Mesendoderm (in vitro differentiated cells): Measurements from ENCODE around the gene IKZF4.
"Not testable (repeated sequence)": the region's sequence is repeated elsewhere in the genome, so short reads cannot be mapped to it uniquely, and the experiment has no call there.

Experiments used
- DNase-seq: peaks from one replicate; pipeline ENCODE4 v3.0.0; 2013
- H2AK5ac ChIP-seq: 2 replicates; pipeline ENCODE4 v1.6.1; 2013; ENCODE audit warnings: low read length, inconsistent platforms
- H2BK120ac ChIP-seq: 2 replicates; pipeline ENCODE4 v1.6.1; 2013; ENCODE audit warnings: low read depth, mild to moderate bottlenecking, low read length, moderate library complexity, mixed read lengths
- H2BK15ac ChIP-seq: replicated peaks from 2 replicates; pipeline ENCODE4 v1.6.1; 2013; ENCODE audit warnings: low read depth, mild to moderate bottlenecking, moderate library complexity
- H2BK5ac ChIP-seq: 2 replicates; pipeline ENCODE4 v1.6.1; 2013; ENCODE audit warnings: low read length, inconsistent platforms
- H3K18ac ChIP-seq: 2 replicates; pipeline ENCODE4 v1.6.1; 2013; ENCODE audit warnings: mild to moderate bottlenecking, low read length, mixed read lengths
- H3K23ac ChIP-seq: one replicate; pipeline ENCODE4 v1.6.1; 2013; ENCODE audit warnings: low read length
- H3K27ac ChIP-seq: 2 replicates; pipeline ENCODE4 v1.5.1; 2013; ENCODE audit warnings: low read depth, mild to moderate bottlenecking, inconsistent platforms, low read length, moderate library complexity
- H3K27me3 ChIP-seq: 2 replicates; pipeline ENCODE4 v1.6.1; 2013; ENCODE audit warnings: low read length, control low read depth, mild to moderate bottlenecking, inconsistent platforms; ENCODE audit not compliant: insufficient read depth, poor library complexity
- H3K36me3 ChIP-seq: 2 replicates; pipeline ENCODE4 v1.6.1; 2013; ENCODE audit warnings: low read length, inconsistent platforms; ENCODE audit not compliant: control insufficient read depth, insufficient read depth
- H3K4ac ChIP-seq: one replicate; pipeline ENCODE4 v1.6.1; 2013; ENCODE audit warnings: low read depth, mild to moderate bottlenecking, low read length, moderate library complexity
- H3K4me1 ChIP-seq: 2 replicates; pipeline ENCODE4 v1.6.1; 2013; ENCODE audit warnings: low read depth, low read length, inconsistent platforms; ENCODE audit not compliant: control insufficient read depth
- H3K4me2 ChIP-seq: 2 replicates; pipeline ENCODE4 v1.6.1; 2013; ENCODE audit warnings: low read length
- H3K4me3 ChIP-seq: 2 replicates; pipeline ENCODE4 v1.5.1; 2013; ENCODE audit warnings: mild to moderate bottlenecking, low read length
- H3K56ac ChIP-seq: one replicate; pipeline ENCODE4 v1.6.1; 2013; ENCODE audit warnings: low read length
- H3K79me1 ChIP-seq: 2 replicates; pipeline ENCODE4 v1.6.1; 2013; ENCODE audit warnings: low read length, inconsistent platforms
- H3K79me2 ChIP-seq: 2 replicates; pipeline ENCODE4 v1.6.1; 2013; ENCODE audit warnings: mild to moderate bottlenecking, low read length; ENCODE audit not compliant: control insufficient read depth, insufficient read depth
- H3K9ac ChIP-seq: 2 replicates; pipeline ENCODE4 v1.6.1; 2013; ENCODE audit warnings: low read length, inconsistent platforms
- H4K5ac ChIP-seq: one replicate; pipeline ENCODE4 v1.6.1; 2013; ENCODE audit warnings: low read length
- H4K8ac ChIP-seq: one replicate; pipeline ENCODE4 v1.6.1; 2013; ENCODE audit warnings: low read depth, mild to moderate bottlenecking, control low read depth, low read length, moderate library complexity
- WGBS: extraction: QIAGEN DNeasy Blood & Tissue Kit; methylation state at CpG from one replicate; pipeline ENCODE4 v1.1.7; 2013; ENCODE audit warnings: low lambda C conversion rate, missing lambda C conversion rate; ENCODE audit not compliant: insufficient coverage; ENCODE audit errors: extremely low coverage; 5-methylcytosine and 5-hydroxymethylcytosine counted together

Gene IKZF4

GRCh38 chr12:55974308-55974730, 46.5 kb upstream of the IKZF4 start:
- Histone ChIP-seq H3K23ac (peak overlapping the region; percentile 92), H2BK120ac (peak overlapping the region; percentile 92), H4K5ac (no peak overlapping the region), H2AK5ac (peak overlapping the region; percentile 49), H4K8ac (no peak overlapping the region), H3K4me3 (peak overlapping the region; percentile 86), H3K18ac (peak overlapping the region; percentile 92), H3K79me2 (peaks cover 27% of the 10 kb centered on the region), H3K4me1 (peaks cover 5% of the 10 kb centered on the region), H3K27me3 (no peaks in the 10 kb centered on the region), H3K4me2 (peak overlapping the region; percentile 2), H3K79me1 (peaks cover 7% of the 10 kb centered on the region), H3K36me3 (peaks cover 4% of the 10 kb centered on the region), H2BK15ac (no peak overlapping the region), H2BK5ac (peak overlapping the region; percentile 86), H3K9ac (peak overlapping the region; percentile 99), H3K27ac (peak overlapping the region; percentile 93), H3K4ac (peak overlapping the region; percentile 66), H3K56ac (peak overlapping the region; percentile 95)
- peak; percentile 88 for DNase-seq
- WGBS: no CpG with 5 or more reads among the region's 15 CpGs

GRCh38 chr12:55978393-55978792, 42.5 kb upstream of the IKZF4 start:
- Histone ChIP-seq H2AK5ac (no peak overlapping the region), H2BK15ac (no peak overlapping the region), H3K4me3 (no peak overlapping the region), H3K9ac (no peak overlapping the region), H3K56ac (no peak overlapping the region), H3K23ac (no peak overlapping the region), H3K36me3 (peaks cover 1% of the 10 kb centered on the region), H3K79me2 (peaks cover 27% of the 10 kb centered on the region), H2BK5ac (no peak overlapping the region), H4K8ac (no peak overlapping the region), H3K4me2 (no peak overlapping the region), H3K27me3 (no peaks in the 10 kb centered on the region), H4K5ac (no peak overlapping the region), H3K27ac (no peak overlapping the region), H2BK120ac (no peak overlapping the region), H3K18ac (no peak overlapping the region), H3K79me1 (peaks cover 15% of the 10 kb centered on the region), H3K4ac (no peak overlapping the region), H3K4me1 (peaks cover 2% of the 10 kb centered on the region)
- WGBS: no CpG with 5 or more reads among the region's 7 CpGs
- no peak for DNase-seq

- no peak overlapping the region for H2BK5ac ChIP-seq
- H4K8ac ChIP-seq: no peak overlapping the region
- no peak overlapping the region for H3K4ac ChIP-seq
- no peak for DNase-seq
- no peak overlapping the region for H2AK5ac ChIP-seq
- peaks cover 15% of the 10 kb centered on the region for H3K79me1 ChIP-seq
- no peaks in the 10 kb centered on the region for H3K27me3 ChIP-seq
- peaks cover 1% of the 10 kb centered on the region for H3K36me3 ChIP-seq
- no peak overlapping the region for H2BK15ac ChIP-seq
- no peak overlapping the region for H3K4me2 ChIP-seq
- WGBS: no CpG with 5 or more reads among the region's 3 CpGs
- H3K79me2 ChIP-seq: peaks cover 27% of the 10 kb centered on the region
- no peak overlapping the region for H3K23ac ChIP-seq
- H4K5ac ChIP-seq: no peak overlapping the region
- no peak overlapping the region for H3K27ac ChIP-seq
- H3K9ac ChIP-seq: no peak overlapping the region
- no peak overlapping the region for H3K4me3 ChIP-seq
- no peak overlapping the region for H2BK120ac ChIP-seq
- peaks cover 2% of the 10 kb centered on the region for H3K4me1 ChIP-seq
- H3K56ac ChIP-seq: no peak overlapping the region
- H3K18ac ChIP-seq: no peak overlapping the region
Observed at GRCh38 chr12:55979069-55979468, 41.8 kb upstream of the IKZF4 start.

GRCh38 chr12:55981882-55982281, 39.0 kb upstream of the IKZF4 start:
- H4K8ac ChIP-seq, H3K4me2 ChIP-seq, H2AK5ac ChIP-seq, H3K56ac ChIP-seq, H3K4me1 ChIP-seq, H3K4me3 ChIP-seq, H4K5ac ChIP-seq, H2BK120ac ChIP-seq, H3K79me2 ChIP-seq, H3K18ac ChIP-seq, H3K27me3 ChIP-seq, H3K27ac ChIP-seq, H3K9ac ChIP-seq, H3K23ac ChIP-seq, H3K36me3 ChIP-seq, H2BK15ac ChIP-seq, H3K4ac ChIP-seq, H2BK5ac ChIP-seq: not testable (repeated sequence)
- WGBS: no CpG with 5 or more reads among the region's 5 CpGs
- peak; percentile 13 for DNase-seq
- peaks cover 11% of the 10 kb centered on the region for H3K79me1 ChIP-seq

GRCh38 chr12:55982319-55982936, 38.4 kb upstream of the IKZF4 start:
- Histone ChIP-seq H2BK5ac (no peak overlapping the region), H3K4me2 (no peak overlapping the region), H3K36me3 (peaks cover 1% of the 10 kb centered on the region), H2AK5ac (no peak overlapping the region), H3K27ac (no peak overlapping the region), H3K23ac (no peak overlapping the region), H4K5ac (no peak overlapping the region), H3K56ac (no peak overlapping the region), H3K4ac (no peak overlapping the region), H2BK120ac (no peak overlapping the region), H3K79me1 (peaks cover 11% of the 10 kb centered on the region), H3K4me3 (no peak overlapping the region), H3K9ac (no peak overlapping the region), H3K18ac (no peak overlapping the region), H3K79me2 (peaks cover 5% of the 10 kb centered on the region), H3K27me3 (no peaks in the 10 kb centered on the region), H2BK15ac (no peak overlapping the region), H3K4me1 (no peaks in the 10 kb centered on the region), H4K8ac (no peak overlapping the region)
- DNase-seq: no peak
- WGBS: no CpG with 5 or more reads among the region's 3 CpGs
